Loucy (cell line): ENCODE data around the gene SERPINB12.

ENCODE experiments used
- EZH2phosphoT487 ChIP-seq: fragments of 200-600 bp; IDR thresholded peaks from 2 replicates; pipeline ENCODE4 v1.6.1; 2018; ENCODE audit warnings: antibody characterized with exemption, mild to moderate bottlenecking, moderate library complexity, borderline replicate concordance
- TF ChIP-seq, protein P1 (sequence below): fragments of 200-600 bp; sonication (generic); conservative IDR thresholded peaks from 2 replicates; pipeline ENCODE4 v1.5.1; 2014; ENCODE audit warnings: mild to moderate bottlenecking, antibody characterized with exemption, low read length

DNA sequence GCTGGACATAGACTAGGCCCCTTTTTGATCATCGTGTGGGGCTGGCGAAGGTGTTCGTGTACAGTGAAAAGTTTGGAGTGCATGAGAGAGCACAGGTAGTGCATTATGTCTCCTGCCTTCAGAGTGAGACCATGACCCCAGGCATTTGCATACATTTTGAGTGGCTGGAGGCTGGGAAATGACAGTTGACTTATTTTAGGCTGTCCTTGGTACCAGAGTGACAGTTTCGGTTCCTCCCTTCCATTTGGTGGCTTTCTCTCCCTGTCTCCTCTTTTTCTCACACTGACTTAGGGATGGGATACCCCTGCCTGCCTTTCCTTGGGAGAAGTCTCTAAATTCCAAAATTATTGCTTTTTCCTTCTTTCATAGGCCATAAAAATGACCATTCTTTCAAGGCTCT, 20.1 kb downstream of the SERPINB12 start:
- TF ChIP-seq, protein P1, sequence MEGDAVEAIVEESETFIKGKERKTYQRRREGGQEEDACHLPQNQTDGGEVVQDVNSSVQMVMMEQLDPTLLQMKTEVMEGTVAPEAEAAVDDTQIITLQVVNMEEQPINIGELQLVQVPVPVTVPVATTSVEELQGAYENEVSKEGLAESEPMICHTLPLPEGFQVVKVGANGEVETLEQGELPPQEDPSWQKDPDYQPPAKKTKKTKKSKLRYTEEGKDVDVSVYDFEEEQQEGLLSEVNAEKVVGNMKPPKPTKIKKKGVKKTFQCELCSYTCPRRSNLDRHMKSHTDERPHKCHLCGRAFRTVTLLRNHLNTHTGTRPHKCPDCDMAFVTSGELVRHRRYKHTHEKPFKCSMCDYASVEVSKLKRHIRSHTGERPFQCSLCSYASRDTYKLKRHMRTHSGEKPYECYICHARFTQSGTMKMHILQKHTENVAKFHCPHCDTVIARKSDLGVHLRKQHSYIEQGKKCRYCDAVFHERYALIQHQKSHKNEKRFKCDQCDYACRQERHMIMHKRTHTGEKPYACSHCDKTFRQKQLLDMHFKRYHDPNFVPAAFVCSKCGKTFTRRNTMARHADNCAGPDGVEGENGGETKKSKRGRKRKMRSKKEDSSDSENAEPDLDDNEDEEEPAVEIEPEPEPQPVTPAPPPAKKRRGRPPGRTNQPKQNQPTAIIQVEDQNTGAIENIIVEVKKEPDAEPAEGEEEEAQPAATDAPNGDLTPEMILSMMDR: no peak
- TF ChIP-seq EZH2phosphoT487: no peak
